Tibial artery (tissue), 4 donors: ENCODE data around the gene SYAP1.
A peak's percentile ranks its signal among the peaks of the same experiment; 100 is the strongest.
"Not testable (repeated sequence)": the region's sequence is repeated elsewhere in the genome, so short reads cannot be mapped to it uniquely, and the experiment has no call there.

ENCODE experiments used
- DNase-seq, 2 donors: peaks; one replicate each; pipeline ENCODE4 v3.0.0-alpha.2; 2019
- H3K27ac ChIP-seq, 2 donors: fragments of 200-600 bp; sonication (generic) in 1 of 2; 1 replicate in 1 of 2; 2 replicates in 1 of 2; pipeline ENCODE4 v1.5.1; 2018 to 2019; ENCODE audit warnings: mild to moderate bottlenecking in 1 of 2
- H3K27me3 ChIP-seq, 2 donors: fragments of 200-600 bp; sonication (generic) in 1 of 2; one replicate each; pipeline versions ENCODE4 v1.5.1 to v1.6.0; 2016 to 2019
- H3K36me3 ChIP-seq, 3 donors: fragments of 200-600 bp; sonication (generic) in 2 of 3; one replicate each; pipeline ENCODE4 v1.5.1; 2016 to 2019; ENCODE audit warnings: mild to moderate bottlenecking in 2 of 3
- H3K4me1 ChIP-seq, 4 donors: fragments of 200-600 bp; sonication (generic) in 2 of 4; 1 replicate in 3 of 4; 2 replicates in 1 of 4; pipeline ENCODE4 v1.5.1; 2016 to 2019
- H3K4me3 ChIP-seq, 2 donors: fragments of 200-600 bp; sonication (generic) in 1 of 2; 1 replicate in 1 of 2; 2 replicates in 1 of 2; pipeline ENCODE4 v1.5.1; 2018 to 2019; ENCODE audit warnings: mild to moderate bottlenecking in 2 of 2
- H3K9me3 ChIP-seq, 3 donors: fragments of 200-600 bp; sonication (generic) in 1 of 3; one replicate each; pipeline ENCODE4 v1.5.1; 2016 to 2019
- CTCF ChIP-seq, 2 experiments: fragments of 200-600 bp in 1 of 2; fragments of 450-650 bp in 1 of 2; IDR thresholded peaks; one replicate each; pipeline ENCODE4 v1.5.1; 2017 to 2019; ENCODE audit warnings: antibody characterized with exemption in 2 of 2, mild to moderate bottlenecking in 1 of 2, moderate library complexity in 1 of 2
- intact Hi-C: fragments of 100-400 bp; cut with DNase I; formaldehyde crosslinking; loops from one replicate; pipeline ENCODE4 v1.15.0; 2023; ENCODE audit warnings: low total_unique reads

The SYAP1 gene

GRCh38 chrX:16714504-16714903, 4.9 kb upstream of the SYAP1 start:
- H3K27ac ChIP-seq: no peak overlapping the region
- no peaks in the 10 kb centered on the region for H3K36me3 ChIP-seq
- no peak for TF ChIP-seq CTCF (IDR thresholded peaks at IDR 0.05)
- intact Hi-C loops: loop anchor here (10.0 kb wide), 1 partner anchor 160 kb away; the partner anchor contains the start of gene RBBP7
- no peaks in the 10 kb centered on the region for H3K27me3 ChIP-seq
- no peak overlapping the region for H3K4me3 ChIP-seq
- DNase-seq: no peak
- H3K9me3 ChIP-seq: no peaks in the 10 kb centered on the region
- peaks cover 0 to 16% (median 0%) of the 10 kb centered on the region in 4 donors for H3K4me1 ChIP-seq

- not testable (repeated sequence) for H3K27ac ChIP-seq, H3K27me3 ChIP-seq, H3K9me3 ChIP-seq, H3K4me3 ChIP-seq, DNase-seq, H3K36me3 ChIP-seq
- peaks cover 0 to 22% (median 2%) of the 10 kb centered on the region in 4 donors for H3K4me1 ChIP-seq
- intact Hi-C loops: loop anchor here (10.0 kb wide), 1 partner anchor 159 kb away; the partner anchor contains the start of gene RBBP7
These were observed 3.8 kb upstream of the SYAP1 start for GRCh38 chrX:16715638-16716037.

GRCh38 chrX:16716451-16716850, 3.0 kb upstream of the SYAP1 start:
- H3K9me3 ChIP-seq, DNase-seq, H3K4me3 ChIP-seq, H3K36me3 ChIP-seq, H3K27ac ChIP-seq, H3K27me3 ChIP-seq: not testable (repeated sequence)
- H3K4me1 ChIP-seq: peaks cover 0 to 30% (median 6%) of the 10 kb centered on the region in 4 donors
- intact Hi-C loops: loop anchor here (10.0 kb wide), 1 partner anchor 158 kb away; the partner anchor contains the start of gene RBBP7

GRCh38 chrX:16718824-16719333, 533 bp upstream of the SYAP1 start:
- H3K4me1 ChIP-seq: peaks cover 0 to 24% (median 10%) of the 10 kb centered on the region in 4 donors
- H3K36me3 ChIP-seq: no peaks in the 10 kb centered on the region
- TF ChIP-seq CTCF (IDR thresholded peaks at IDR 0.05): no peak
- DNase-seq: no peak
- peak overlapping the region; percentile 89 to 95 for H3K27ac ChIP-seq
- H3K9me3 ChIP-seq: no peaks in the 10 kb centered on the region
- H3K4me3 ChIP-seq: peak overlapping the region; percentile 68 to 73
- H3K27me3 ChIP-seq: no peaks in the 10 kb centered on the region
- intact Hi-C loops: loop anchor here (10.0 kb wide), 1 partner anchor 156 kb away; the partner anchor contains the start of gene RBBP7

- no peak for TF ChIP-seq CTCF (IDR thresholded peaks at IDR 0.05)
- Histone ChIP-seq H3K36me3 (no peaks in the 10 kb centered on the region), H3K27me3 (no peaks in the 10 kb centered on the region), H3K4me1 (peaks cover 0 to 24% (median 10%) of the 10 kb centered on the region in 4 donors), H3K9me3 (no peaks in the 10 kb centered on the region), H3K4me3 (no peak overlapping the region), H3K27ac (no peak overlapping the region)
- intact Hi-C loops: no loop called here
- DNase-seq: no peak
These were observed 3.1 kb downstream of the SYAP1 start for GRCh38 chrX:16722481-16722880.

DNA sequence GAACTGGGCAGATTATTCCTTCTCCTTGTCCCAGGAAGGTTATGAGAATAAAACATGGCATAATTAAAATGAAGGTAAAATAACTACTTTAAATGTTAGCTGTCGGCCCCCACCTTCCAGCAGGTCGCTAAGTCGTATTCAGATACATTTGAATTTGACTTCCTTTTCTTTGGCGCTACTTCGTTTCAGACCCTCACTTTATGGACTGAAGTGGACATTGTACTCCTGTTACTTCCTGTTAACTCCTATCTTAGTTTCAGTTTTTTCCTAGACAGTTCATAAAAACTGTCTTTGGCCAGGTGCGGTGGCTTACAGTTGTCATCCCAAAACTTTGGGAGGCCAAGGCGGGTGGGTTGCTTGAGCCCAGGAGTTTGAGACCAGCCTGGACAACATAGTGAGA, 5.7 kb downstream of the SYAP1 start:
- TF ChIP-seq CTCF (IDR thresholded peaks at IDR 0.05): no peak
- Histone ChIP-seq H3K4me3 (no peak overlapping the region), H3K36me3 (no peaks in the 10 kb centered on the region), H3K9me3 (no peaks in the 10 kb centered on the region), H3K27ac (no peak overlapping the region), H3K27me3 (no peaks in the 10 kb centered on the region), H3K4me1 (peaks cover 0 to 23% (median 10%) of the 10 kb centered on the region in 4 donors)
- intact Hi-C loops: no loop called here
- no peak for DNase-seq

DNA sequence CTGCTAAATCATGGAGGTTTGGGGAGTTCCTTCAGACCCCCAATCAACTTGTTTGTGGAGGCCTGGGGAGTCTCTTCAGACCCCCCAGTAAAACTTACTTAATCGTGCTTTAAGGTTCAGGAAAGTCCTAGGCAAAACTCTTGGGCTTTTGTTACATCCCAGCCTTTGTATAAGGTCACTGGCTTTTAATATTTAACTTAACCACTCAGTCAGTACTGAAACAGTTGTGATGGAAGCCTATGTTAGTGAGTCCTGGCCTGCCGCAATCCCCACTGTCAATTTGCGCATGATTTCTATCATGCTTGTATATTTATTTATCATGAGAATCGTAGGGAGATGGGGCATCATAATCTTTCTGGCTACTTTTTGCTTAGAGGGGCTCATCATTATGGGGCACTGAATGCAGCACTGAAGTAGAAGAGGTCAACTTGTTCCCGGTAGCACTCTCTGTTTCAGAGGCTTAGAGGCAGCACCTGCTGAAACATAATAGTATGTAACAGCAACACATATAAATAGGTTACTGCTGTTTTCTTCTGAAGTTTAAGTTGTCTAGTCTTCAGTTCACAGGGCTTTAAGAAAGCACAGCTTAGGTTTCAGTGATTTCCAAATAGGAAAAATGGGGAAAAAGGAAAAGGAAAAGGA, 7.1 kb downstream of the SYAP1 start:
- H3K27me3 ChIP-seq, H3K4me1 ChIP-seq, H3K4me3 ChIP-seq, H3K27ac ChIP-seq, H3K36me3 ChIP-seq, H3K9me3 ChIP-seq, DNase-seq, intact Hi-C loops: not testable (repeated sequence)
